Amniotic epithelial cell (primary cell): ENCODE measurements around the gene LGALS9B.
"Not testable (repeated sequence)": the region's sequence is repeated elsewhere in the genome, so short reads cannot be mapped to it uniquely, and the experiment has no call there.

Experiments
- DNase-seq: peaks from one replicate; pipeline ENCODE4 v3.0.0-alpha.2; 2010; ENCODE audit warnings: low read depth

The LGALS9B gene

DNA sequence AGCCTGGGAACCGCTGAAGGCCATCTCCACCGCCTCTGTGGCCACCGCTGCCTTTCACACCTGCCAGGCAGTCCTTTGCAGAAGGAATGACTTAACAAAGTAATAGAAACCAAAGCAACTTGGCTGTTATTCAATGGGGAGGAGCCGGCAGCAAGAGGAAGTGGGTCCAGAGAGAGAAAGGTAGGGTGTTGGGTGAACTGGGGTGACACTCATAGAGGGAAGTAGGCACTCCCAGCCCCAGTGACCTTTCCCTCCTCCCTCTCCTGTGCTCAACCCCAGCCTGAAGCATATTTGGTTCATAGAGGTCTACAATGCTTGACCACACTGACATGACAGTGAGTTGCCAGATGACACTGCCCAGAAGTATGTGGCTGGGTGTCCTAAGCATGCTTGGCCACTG, at the start of gene LGALS9B:
LGALS9B (minus strand) TSS at position 93 of the 400 bp plus-strand sequence; CDS start at position 24, 69 bp downstream.
- not testable (repeated sequence) for DNase-seq

DNA sequence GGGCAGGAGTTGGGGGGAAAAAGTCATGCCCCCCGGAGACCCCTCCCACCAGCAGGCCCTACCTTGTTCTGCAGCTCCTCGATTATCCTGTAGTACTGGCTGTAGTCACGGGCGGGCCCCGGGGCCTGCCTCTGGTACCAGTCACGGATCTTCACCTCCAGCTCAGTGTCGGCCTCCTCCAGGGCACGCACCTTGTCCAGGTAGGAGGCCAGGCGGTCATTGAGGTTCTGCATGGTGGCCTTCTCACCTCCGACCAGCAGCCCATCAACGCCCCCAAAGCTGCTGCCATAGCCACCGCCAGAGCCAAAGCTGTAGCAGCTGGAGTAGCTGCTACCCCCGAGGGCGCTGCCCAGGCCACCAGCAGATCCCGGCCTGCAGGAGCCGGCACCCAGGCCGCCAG, 49.6 kb upstream of the LGALS9B start:
- DNase-seq, result not testable (repeated sequence)

DNA sequence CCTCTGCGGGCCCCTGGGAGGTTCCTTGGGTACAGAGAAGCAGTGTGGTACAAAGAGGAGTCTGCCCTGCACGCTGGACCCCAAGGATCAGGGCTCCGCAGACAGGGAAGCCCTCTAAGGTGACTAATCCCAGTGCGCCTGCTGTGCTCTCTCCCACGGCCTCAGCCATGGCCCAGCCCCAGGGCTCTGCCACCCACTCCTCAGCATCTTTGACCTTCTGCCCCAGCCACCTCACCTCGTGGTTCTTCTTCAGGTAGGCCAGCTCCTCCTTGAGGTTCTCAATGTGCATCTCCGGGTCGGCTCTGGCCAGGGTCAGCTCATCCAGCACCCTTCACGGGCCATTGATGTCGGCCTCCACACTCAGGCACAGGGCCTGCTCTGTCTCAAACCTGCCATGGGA, 47.8 kb upstream of the LGALS9B start:
- not testable (repeated sequence) for DNase-seq

DNA sequence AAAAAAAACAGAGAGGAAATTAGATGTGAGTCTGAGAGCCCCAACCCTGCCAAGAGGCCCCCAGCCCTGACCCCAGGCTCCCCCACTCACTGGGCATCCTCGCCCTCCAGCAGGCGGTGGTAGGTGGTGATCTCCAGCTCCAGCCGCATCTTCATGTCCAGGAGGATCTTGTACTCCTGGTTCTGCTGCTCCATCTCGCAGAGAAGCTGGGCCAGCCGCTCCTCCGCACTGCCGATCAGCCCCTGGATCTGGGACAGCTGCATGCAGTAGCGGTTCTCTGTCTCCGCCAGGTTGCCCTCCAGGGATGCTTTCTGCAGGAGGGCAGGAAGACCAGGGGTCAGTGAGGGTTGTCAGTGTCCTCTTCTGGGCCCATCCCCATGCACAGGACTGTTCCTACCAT, 46.2 kb upstream of the LGALS9B start:
- not testable (repeated sequence) for DNase-seq

DNA sequence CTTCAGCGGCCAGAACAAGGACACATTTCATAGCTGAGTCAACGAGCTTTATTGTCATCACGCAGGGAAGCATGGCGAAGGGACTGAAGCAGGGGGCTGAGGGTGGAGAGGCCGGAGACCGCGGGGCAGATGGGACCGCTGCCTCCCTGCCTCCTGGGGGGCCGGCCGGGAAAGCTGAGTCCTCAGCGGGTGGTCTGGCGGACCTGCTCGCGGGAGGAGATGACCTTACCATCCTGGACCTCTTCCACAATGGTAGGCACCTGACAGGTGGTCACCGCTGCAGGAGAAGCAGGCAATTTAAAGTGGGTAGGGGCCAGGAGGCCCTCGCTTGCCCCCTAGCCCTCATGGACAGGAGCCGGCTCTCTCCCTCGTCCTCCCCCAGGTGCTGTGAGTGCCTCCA, 45.0 kb upstream of the LGALS9B start:
- not testable (repeated sequence) for DNase-seq

DNA sequence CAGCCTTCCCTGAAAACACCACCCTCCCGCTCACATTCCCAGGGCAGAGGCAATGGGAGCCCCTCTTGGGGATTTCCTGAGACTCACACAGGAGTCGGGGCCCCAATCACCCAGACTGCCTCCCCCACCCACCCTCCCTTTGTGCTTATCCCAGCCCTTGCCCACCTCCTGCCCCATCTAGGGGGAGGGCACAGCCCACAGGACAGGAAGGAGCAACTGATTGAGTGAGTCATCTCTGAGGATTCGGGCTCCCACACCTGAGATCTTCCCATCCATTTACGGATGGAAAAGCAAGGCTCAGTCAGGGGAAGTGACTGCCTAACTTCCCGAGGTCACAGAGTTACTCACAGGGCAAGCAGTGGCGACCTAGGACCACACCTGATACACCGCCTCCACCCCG, 44.4 kb upstream of the LGALS9B start:
- not testable (repeated sequence) for DNase-seq

DNA sequence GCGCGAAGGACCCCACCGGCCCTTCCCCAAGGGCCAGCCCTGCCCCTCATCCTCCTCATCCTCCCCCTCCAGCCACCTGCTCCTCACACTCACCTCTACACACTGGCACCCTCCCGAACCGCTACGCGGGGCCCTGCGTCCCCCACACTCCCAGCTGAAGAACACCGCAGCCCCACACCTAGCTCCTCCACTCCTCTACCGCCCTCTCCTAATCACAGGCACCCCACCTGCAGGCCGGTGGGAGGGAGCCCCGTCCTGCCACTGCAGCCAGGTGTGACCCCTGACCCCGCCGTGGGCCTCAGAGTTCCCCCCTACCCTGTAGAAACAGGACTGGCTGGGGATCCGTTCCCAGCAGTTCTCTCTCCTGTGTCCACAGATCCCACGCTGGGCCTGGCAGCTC, 38.0 kb upstream of the LGALS9B start:
- DNase-seq, result not testable (repeated sequence)

DNA sequence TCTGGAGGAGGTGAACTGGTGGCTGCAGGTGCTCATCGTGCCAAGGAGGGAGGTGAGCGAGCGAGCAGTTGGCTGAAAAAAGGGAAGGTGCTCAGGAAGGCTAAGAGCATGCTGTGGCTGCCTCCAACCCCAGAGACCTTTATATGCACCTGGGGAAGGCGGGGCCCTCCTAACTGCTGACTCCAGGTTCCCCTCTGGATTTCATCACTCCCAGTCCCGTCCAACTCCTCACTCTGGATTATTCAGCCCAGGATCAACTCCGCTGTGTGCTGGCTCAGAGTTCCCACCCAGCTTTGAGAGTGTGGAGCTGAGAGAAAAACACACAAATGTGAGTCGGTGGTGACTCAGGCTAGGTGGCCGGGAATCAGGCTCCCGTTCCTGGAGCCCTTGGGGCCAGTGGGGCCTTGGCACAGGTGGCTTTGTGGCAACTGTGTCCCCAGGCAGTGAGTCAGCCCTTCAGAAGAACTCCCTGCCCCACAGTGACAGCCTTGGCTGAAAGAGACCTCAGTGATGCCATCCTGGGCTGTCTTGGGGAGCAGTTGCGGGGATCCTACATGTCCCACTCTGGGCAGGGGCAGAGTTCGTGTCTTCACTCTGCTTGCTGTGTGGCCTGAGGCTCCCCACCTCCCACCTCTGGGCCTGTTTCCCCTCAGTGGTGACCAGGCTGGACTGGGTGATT, 37.2 kb upstream of the LGALS9B start:
- not testable (repeated sequence) for DNase-seq

DNA sequence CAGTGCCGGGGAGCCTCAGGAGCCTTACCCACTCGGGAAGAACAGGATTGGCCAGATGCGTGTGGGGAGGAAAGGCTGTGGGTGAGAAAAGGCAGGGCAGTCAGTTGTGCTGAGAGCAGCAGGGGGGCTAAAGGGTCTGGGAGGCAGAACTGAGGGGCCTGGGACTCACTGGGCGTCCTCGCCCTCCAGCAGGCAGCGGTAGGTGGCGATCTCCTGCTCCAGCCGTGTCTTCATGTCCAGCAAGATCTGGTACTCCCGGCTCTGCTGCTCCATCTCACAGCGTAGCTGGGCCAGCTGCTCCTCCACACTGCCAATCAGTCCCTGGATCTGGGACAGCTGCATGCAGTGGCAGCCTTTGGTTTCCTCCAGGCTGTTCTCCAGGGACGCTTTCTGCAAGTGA, 34.6 kb upstream of the LGALS9B start:
- DNase-seq, result not testable (repeated sequence)

DNA sequence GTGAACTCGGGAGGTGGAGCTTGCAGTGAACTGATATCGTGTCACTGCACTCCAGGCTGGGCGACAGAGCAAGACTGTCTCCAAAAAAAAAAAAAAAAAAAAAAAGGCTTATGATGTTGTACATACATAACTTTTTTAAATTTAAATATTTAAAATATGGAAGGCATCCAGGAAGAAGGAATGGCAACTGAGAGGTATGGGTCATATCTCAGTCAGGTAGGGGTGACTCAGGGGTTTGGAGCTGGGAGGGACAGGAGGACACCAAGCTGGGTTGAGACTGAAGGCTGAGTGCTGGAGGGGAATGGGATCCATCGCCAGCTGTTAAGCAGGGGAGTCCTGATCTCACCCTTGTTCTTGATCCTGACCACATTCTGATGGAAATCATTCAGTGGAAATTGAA, 33.0 kb upstream of the LGALS9B start:
- not testable (repeated sequence) for DNase-seq

DNA sequence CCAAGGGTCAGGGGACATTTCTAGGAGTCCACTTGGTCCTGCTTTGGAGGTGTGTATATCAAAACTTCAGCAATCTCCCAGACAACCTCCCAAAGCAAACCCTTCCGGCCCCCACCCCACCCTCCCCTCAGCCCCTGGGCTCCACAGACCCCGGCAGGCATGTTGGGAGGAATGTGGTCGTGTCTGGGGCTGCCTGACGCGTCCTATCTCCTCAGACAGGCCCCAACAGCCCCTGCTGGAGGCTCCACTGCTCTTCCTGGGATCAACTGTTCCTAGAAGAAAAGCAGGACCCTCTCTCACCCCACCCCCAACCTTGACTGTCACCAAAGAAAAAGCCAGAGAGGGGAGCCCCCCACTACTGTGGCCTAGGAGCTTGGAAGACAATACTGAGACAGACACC, 28.1 kb upstream of the LGALS9B start:
- not testable (repeated sequence) for DNase-seq

DNA sequence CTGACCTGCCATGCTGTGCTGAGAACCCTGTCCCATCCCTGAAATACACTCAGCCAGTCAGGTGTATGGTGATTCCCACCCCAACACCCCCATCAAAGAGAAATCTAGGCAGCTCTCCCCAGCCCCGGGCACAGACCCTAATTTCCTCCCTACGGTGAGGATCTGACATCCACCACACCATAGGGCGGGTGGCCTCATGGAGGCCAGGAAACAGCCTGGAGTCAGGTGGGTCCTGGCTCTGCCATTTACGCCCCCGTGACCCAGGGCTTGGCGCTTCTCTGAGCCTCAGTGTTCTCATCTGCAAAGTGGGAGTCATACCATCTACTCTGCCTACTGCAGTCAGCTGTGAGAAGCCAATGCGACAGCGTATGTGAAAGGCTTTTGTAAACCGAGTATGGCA, 27.4 kb upstream of the LGALS9B start:
- not testable (repeated sequence) for DNase-seq

DNA sequence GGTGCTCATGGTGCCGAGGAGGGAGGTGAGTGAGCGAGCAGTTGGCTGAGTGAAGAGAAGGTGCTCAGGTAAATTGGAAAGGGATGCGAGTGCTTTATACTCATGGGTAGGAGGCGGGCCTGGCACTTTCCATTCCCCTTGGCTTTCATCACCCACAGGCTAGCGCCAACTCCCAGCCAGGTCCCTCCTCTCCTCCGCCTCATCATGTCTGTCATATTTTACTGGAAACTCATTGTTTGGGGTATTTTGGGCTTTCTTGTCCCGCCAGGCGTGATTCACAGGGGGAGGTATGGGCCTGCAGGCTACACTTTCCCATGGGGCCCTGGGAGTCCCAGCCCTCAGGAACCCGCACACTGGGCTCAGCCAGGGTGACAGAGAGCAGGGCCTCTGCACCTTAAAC, 26.8 kb upstream of the LGALS9B start:
- not testable (repeated sequence) for DNase-seq

DNA sequence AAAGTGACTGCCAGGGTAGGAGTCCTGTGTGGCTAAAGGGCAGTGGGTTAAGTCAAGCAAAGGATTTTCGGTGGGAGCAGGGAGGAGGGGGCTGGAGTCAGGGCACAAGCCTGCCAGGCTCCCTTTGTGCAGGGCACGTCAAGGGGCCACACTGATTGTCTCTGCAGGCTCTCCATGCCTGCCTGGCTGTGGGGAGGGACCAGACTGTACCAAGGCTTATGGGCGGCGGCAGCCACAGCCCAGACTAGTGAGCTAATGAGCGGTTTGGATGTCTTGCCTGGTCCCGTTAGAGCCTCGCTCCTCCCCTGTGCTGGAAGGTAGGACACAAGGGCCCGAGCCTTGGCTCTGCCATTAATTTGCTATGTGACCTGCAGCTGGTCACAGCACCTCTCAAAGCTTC, 25.6 kb upstream of the LGALS9B start:
- DNase-seq, result not testable (repeated sequence)

DNA sequence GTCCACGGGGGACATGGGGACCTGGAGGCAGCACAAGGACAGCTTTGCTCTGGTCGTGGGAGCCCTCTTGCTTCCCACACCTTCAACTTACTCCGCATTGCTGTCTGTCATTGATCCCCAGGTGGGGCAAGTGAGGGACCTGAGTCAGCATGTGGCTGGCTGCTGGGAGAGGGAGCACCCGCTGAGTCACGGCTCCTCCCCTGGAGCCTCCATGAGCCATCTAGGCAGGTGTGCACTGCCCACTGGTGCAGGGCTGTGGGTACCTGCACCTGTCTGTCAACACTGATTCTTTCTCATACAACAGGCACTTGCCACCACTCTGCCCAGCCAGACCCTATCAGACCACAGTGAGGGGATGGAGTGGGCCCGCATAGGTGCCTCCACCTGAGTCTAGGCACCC, 24.8 kb upstream of the LGALS9B start:
- DNase-seq, result not testable (repeated sequence)

DNA sequence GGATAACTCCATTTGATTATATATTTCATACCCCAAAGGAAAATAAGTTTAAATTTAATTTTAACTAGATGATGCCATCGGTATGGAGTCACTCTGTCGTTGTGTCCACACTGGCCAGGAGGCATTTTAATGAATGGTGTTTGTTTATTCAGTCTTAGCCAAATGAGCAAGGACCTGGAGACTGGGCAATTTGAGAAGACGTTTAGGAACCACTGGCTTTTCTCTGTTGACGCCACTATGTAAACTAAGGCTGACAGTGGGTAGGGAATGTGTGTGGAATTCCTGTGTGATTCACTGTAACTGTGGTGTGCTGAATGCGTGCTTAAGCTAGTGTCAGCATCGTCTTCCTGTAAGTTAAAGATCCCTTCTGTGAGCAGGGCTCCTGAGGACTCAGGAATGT, 17.6 kb upstream of the LGALS9B start:
- peak; percentile 62 for DNase-seq

DNA sequence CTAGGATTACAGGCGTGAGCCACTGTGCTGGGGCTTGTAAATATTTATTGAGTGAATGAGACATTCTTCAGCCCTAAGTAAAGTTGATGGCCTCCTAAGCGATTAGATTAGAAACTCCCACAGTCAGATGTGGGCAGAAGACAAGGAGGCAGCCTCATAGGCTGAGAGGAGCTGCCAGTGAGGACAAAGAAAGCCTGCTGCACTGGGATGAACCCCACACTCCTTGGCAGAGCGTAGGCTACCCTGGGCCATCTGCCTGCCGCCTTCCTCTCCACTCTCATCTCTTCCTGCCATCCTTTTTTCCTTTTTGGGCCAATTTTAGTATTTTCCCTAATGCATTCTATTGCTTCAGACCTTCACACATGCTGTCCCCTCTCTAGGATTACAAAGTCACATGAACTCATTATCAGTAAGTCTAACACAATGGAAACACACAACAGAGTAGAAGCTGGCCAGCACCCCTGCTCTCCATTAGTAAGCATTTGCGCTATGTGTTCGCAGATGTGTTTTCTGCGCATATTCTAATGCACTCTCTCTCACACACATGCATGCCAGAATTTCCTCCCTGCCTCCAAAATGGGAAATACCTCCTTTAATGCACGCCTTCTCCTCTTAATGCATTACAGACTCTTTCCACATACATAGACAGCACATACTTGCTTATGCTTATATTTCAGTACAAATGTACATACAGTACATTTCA, 12.7 kb upstream of the LGALS9B start:
- DNase-seq, result not testable (repeated sequence)

DNA sequence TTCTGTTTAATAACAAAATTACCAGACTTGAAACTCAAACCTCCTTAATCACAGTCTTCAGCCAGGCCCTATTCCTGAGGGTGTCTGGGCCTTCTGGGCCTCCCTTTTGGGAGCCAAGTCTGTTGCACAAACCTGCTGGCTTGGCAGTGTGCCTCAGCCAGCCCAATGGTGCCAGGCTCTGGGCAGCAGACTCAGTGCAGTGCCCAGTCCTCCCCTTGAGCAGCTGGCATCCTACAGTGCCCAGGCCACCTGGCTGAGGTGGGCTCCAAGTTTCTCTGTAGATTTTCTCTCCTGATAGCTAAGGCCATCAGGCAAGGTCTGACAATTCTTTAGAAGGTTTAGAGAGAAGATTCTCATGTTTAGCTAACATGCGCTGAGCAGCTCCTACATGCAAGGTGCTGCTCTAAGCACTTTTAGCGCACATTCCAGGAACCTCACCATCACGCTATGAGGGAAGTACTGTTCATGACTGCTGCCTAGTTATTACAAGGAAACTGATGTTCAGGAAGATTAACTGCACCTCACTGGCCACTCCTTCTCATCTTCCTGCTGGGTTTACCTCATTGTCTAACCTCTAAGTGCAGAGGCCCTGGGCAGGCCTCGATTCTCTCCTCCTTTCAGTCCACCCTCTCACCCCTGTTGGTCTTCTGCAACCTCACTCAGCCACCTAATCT, 10.2 kb upstream of the LGALS9B start:
- not testable (repeated sequence) for DNase-seq

DNA sequence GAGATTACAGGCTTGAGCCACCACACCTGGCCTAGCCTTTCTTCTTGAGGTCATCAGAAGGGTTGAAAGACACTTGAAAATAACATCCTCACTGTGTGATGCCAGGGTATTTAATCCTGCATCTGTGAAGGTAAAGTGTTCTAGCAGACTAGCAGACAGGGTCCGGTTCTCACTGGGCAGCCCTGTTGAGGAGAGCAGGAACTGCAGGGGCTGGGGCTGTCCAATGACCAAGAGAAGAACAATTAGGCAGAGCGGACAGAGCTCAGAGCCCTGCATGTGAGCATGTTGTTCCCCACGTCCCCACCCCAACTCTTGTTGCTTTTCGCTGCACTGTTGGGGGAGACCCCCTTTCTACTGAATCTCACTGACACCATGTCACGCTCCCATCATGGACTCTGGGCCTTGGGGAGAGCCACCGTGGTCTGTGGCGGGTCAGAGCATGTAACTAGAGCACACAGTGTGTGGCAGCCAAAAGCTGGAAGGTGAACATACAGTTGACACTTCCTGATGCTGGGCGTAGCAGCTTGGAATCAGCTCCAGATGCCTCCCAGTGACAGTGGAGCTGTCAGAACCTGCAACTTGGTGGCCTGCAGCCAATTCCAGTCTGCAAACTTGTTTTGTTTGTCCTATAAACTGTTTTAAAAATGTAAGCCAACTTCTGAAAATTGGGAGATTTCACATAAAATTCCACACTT, 7.9 kb upstream of the LGALS9B start:
- not testable (repeated sequence) for DNase-seq

DNA sequence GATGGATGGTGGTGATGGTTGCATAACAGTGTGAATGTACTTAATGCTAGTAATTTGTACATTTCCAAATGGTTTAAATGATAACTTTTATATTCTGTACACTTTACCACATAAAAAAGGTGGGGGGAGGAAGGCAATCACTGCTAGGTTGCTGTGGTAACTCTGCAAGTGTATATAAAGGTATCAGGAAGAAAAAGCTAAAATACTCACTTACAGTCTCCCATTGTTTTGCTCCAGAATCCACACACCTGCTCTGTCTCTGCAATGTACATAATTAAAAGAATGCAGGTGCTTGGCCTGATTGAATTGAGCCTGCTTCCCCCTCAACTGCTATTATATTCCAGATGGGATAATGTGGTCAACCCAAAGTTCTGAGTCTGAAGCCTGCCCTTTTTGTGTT, 6.7 kb upstream of the LGALS9B start:
- DNase-seq, result not testable (repeated sequence)

DNA sequence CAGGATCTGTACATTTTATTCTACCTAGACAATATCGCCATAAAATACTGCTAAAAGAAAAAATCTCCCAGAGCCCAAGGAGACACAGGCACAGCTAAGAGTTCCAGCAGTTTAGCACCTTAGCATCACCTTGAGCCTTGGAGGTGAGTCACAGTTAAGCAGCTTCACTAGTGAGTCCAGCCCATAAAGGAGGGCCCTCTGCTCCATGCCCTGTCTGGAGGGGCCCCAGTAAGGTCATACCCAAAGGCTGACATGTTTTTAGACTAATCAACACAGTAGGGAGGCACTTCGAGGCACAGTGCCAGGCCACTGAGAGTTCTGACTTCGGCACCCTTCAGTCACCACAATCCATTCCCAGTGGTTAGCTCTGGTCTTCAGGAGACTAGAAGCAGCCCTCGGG, 2.6 kb upstream of the LGALS9B start:
- DNase-seq, result not testable (repeated sequence)

DNA sequence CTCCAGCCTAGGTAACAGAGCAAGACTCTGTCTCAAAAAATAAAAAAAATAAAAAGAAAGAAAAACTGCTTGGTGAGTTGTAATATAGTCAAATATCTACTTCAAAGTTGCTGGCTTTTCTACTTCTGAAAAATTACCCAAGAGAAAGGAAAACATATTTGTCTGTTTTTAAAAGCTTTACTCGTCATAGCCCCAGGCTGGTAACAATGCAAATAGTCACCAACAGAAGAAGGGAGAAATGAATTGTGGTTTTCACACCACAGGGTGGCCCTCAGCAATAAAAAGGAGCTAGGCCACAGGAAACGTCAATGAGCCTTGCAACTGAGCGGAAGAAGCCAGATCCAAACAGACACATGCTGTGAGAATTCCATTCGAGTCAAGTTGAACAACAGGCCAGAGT, 1.8 kb upstream of the LGALS9B start:
- DNase-seq, result not testable (repeated sequence)
